Thyroid gland (tissue), 4 donors: ENCODE measurements around the gene SULT1C2. TPM values are rescaled to one million over a fixed set of nuclear protein-coding genes. Genes with fewer than 3 reads are reported as not detected.

Experiments
- DNase-seq, 2 donors: peaks; one replicate each; pipeline ENCODE4 v3.0.0-alpha.2; 2019
- H3K27ac ChIP-seq, 3 donors: fragments of 200-600 bp; sonication (generic); 1 replicate in 2 of 3; 2 replicates in 1 of 3; pipeline ENCODE4 v1.5.1; 2016 to 2019; ENCODE audit warnings: mild to moderate bottlenecking in 1 of 3, moderate library complexity in 1 of 3
- H3K27me3 ChIP-seq: fragments of 200-600 bp; sonication (generic); one replicate; pipeline ENCODE4 v1.5.1; 2019
- H3K36me3 ChIP-seq, 2 donors: fragments of 200-600 bp; sonication (generic); one replicate each; pipeline ENCODE4 v1.5.1; 2016 to 2019
- H3K4me1 ChIP-seq, 2 donors: fragments of 200-600 bp; sonication (generic); one replicate each; pipeline ENCODE4 v1.5.1; 2017 to 2019
- H3K4me3 ChIP-seq, 3 donors: fragments of 200-600 bp; sonication (generic); replicated peaks in 1 of 3; 1 replicate in 2 of 3; 2 replicates in 1 of 3; pipeline ENCODE4 v1.5.1; 2016; ENCODE audit warnings: mild to moderate bottlenecking in 1 of 3
- H3K9me3 ChIP-seq: fragments of 200-600 bp; sonication (generic); one replicate; pipeline ENCODE4 v1.5.1; 2017
- CTCF ChIP-seq, 6 experiments: fragments of 200-600 bp in 3 of 6; fragments of 450-650 bp in 3 of 6; sonication (generic) in 3 of 6; IDR thresholded peaks; one replicate each; pipeline ENCODE4 v1.5.1; 2016 to 2019; ENCODE audit warnings: antibody characterized with exemption in 6 of 6, mild to moderate bottlenecking in 2 of 6, inconsistent platforms in 1 of 6, moderate library complexity in 1 of 6
- POLR2A ChIP-seq, 2 donors: fragments of 450-650 bp; IDR thresholded peaks; one replicate each; pipeline ENCODE4 v1.6.1; 2017; ENCODE audit warnings: antibody characterized with exemption in 2 of 2, mild to moderate bottlenecking in 2 of 2, moderate library complexity in 1 of 2
- WGBS, 2 donors: methylation state at CpG; one replicate each; pipeline ENCODE4 v1.1.5; 2017; 5-methylcytosine and 5-hydroxymethylcytosine counted together
- intact Hi-C: fragments of 100-400 bp; cut with DNase I; formaldehyde crosslinking; loops from one replicate; pipeline ENCODE4 v1.15.1; 2023
- total RNA-seq, 4 donors: library from RNA; depleted of rRNA; stranded (reverse); fragments of >200 nt; gene quantifications; one replicate each; pipeline ENCODE4 v1.2.3, GENCODE V29; 2016

Gene SULT1C2
- total RNA-seq, 4 donors from 2014 or later: 11.2 to 37.3 (median 26.5) TPM

DNA sequence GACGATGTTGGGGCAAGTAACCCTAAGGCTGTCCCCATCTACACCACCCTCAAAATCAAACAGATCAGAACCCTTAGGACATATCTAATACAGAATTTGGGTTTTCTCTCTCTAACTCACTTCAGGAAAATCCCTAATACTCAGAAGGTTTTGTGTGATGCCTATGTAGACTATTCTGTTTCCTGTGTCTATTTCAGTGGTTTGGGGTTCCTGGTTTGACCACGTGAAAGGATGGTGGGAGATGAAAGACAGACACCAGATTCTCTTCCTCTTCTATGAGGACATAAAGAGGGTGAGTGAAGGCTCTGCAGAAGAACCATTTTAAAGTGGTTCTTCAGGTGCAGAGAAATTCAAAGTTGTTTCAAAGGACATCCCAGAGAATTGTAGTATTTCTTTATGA, 16.3 kb downstream of the SULT1C2 start:
- Histone ChIP-seq H3K9me3 (no peaks in the 10 kb centered on the region), H3K27me3 (no peaks in the 10 kb centered on the region), H3K4me1 (no peaks in the 10 kb centered on the region), H3K4me3 (no peak overlapping the region), H3K36me3 (no peaks in the 10 kb centered on the region), H3K27ac (no peak overlapping the region)
- intact Hi-C loops: no loop called here
- 70 to 81% methylated on average over 2 of the region's 2 CpGs for WGBS, 2 donors
- TF ChIP-seq POLR2A (IDR thresholded peaks at IDR 0.05) (no peak), CTCF (IDR thresholded peaks at IDR 0.05) (no peak)
- no peak for DNase-seq

GRCh38 chr2:108305901-108306300, 17.2 kb downstream of the SULT1C2 start:
- intact Hi-C loops: no loop called here
- TF ChIP-seq CTCF (IDR thresholded peaks at IDR 0.05) (no peak), POLR2A (IDR thresholded peaks at IDR 0.05) (no peak)
- Histone ChIP-seq H3K9me3 (no peaks in the 10 kb centered on the region), H3K36me3 (no peaks in the 10 kb centered on the region), H3K27me3 (no peaks in the 10 kb centered on the region), H3K4me3 (no peak overlapping the region), H3K27ac (no peak overlapping the region), H3K4me1 (no peaks in the 10 kb centered on the region)
- 97 to 99% methylated on average over 2 of the region's 2 CpGs for whole genome bisulfite sequencing, 2 donors
- DNase-seq: no peak

DNA sequence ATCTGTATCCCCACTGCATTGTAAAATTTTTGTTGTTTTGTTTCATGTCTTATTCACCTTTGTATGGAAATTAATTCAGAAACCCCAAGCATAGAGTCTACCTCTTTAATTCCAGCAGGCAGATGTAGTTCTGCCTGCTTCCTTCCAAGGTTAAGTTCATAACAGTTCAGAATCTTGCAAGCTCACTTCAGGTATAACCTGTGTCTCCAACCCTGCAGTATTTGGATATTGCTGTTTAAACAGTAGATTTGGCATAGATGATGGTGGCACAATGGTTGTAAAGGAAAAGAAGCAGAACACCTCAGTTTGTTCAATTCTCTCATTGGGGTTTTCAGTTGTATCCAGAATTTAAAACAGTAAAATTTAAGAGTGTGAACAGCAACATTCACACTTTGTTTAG, 21.2 kb downstream of the SULT1C2 start:
- intact Hi-C loops: no loop called here
- Histone ChIP-seq H3K27me3 (no peaks in the 10 kb centered on the region), H3K36me3 (no peaks in the 10 kb centered on the region), H3K27ac (no peak overlapping the region), H3K9me3 (no peaks in the 10 kb centered on the region), H3K4me3 (no peak overlapping the region), H3K4me1 (no peaks in the 10 kb centered on the region)
- no peak for TF ChIP-seq CTCF (IDR thresholded peaks at IDR 0.05)
- no peak for TF ChIP-seq POLR2A (IDR thresholded peaks at IDR 0.05)
- DNase-seq: no peak

GRCh38 chr2:108314586-108315296, 26.0 kb downstream of the SULT1C2 start:
- Histone ChIP-seq H3K36me3 (no peaks in the 10 kb centered on the region), H3K9me3 (no peaks in the 10 kb centered on the region), H3K4me3 (no peak overlapping the region), H3K4me1 (no peaks in the 10 kb centered on the region), H3K27me3 (no peaks in the 10 kb centered on the region), H3K27ac (no peak overlapping the region)
- intact Hi-C loops: no loop called here
- DNase-seq: no peak
- 75 to 85% methylated on average over 3 of the region's 3 CpGs for WGBS, 2 donors
- TF ChIP-seq CTCF (IDR thresholded peaks at IDR 0.05) (no peak), POLR2A (IDR thresholded peaks at IDR 0.05) (no peak)

DNA sequence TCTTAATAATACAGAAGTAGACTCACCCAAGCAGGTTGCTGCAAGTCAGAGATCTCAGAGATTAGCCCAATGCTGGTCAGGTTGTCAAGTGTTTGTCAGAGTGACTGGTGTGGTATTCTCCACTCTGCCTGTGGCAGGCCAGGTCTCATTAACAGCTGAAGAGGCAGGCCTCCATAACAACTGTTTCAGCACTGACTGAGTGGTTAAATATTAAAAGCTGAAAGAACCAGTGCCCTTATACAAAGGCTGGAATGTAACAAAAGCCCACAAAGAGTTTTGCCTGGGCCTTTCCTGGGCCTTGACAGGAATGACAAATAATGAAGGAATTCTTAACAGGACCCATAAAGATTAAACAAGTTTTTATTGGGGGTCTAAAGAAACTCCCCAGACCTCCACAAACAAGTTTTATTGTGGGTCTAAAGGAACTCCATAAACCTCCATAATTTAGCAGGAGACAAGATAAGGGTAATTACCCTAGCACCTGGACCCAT, 26.8 kb downstream of the SULT1C2 start:
- TF ChIP-seq POLR2A (IDR thresholded peaks at IDR 0.05): no peak
- no peak for TF ChIP-seq CTCF (IDR thresholded peaks at IDR 0.05)
- no peaks in the 10 kb centered on the region for H3K36me3 ChIP-seq
- no peak overlapping the region for H3K27ac ChIP-seq
- intact Hi-C loops: no loop called here
- H3K4me3 ChIP-seq: no peak overlapping the region
- no peaks in the 10 kb centered on the region for H3K9me3 ChIP-seq
- no peak for DNase-seq
- no peaks in the 10 kb centered on the region for H3K4me1 ChIP-seq
- H3K27me3 ChIP-seq: no peaks in the 10 kb centered on the region
